HG02798 (cell line): Measurements from ENCODE around the gene CLIC4.
"Not testable (repeated sequence)": the region's sequence is repeated elsewhere in the genome, so short reads cannot be mapped to it uniquely, and the experiment has no call there.

ENCODE experiments used
- ATAC-seq: cut with Tn5 transposase; IDR thresholded peaks from one replicate; pipeline ENCODE4 v1.9.1; 2021; ENCODE audit warnings: mild to moderate bottlenecking; ENCODE audit not compliant: unreplicated experiment, poor library complexity

The CLIC4 gene

DNA sequence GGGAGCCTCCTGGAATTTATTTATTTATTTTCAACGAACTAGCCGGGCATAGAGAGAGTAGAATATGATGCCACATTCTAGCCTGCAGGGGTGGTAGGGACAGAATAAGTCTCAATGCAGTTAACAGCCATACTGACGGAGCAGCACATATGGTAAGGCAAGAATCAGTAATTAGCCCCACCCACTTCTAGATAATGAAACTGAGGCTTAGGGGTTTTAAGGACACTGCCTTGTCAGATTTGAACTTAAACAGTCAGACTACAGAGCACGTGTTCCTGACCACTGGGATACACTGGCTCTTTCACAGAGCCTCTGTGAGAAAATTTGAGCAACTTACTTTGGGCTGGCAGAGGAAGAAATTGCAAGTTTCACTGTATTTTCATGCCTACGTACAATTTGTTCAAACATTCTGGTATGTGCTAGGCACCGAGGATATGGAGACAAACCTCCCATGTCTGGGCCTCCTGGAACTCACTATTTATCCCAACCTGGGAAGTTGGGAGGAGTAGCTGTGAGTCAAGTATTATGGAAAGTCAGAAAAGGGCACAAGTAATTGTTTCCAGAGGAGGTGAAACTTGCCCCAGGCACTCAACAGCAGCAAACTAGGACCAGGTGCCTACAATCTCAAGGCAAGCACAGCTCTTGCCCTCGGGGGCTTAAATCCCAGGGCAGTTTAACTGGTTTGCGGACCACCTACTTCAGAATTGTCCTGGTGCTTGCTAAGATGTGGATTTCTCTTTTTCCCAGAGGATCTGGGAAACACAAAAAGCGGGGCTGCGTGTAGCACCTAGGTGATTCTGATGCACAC lies 1.6 kb upstream of the CLIC4 start:
- ATAC-seq = no peak

DNA sequence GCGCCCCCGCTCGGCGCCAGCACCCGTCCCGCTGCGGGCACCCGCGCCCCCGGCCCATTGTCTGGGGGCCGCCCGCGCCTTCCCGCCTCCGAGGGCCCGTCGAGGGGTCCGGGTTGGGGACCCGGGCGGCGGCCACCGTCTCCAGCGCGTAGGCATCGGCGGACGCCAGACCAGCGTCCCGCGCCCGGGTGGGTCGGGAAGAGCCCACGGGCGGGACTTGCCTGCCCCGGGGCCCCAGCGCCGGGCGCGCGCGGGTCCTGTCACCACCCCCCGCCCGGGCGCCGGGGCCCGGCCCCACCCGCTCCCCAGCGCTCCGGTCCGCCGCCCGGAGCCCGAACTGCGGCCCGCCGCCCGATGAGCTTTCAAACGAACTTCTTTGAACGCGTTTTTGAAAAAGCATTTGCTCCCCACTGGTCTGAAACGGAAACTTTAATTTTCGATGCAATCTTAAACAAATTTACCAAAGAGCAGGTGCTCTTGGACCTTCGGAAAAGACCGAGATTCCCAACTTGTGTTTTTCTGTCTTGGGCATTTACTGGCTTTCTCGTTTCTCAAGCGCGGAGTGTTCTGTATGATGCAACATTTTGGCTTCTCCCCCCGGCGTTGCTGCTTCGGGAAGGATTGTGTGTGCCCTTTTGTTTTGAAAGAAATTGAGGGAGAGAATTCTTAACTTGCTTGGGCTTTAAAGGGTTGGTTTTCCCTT lies 615 bp downstream of the CLIC4 start:
- peak; percentile 12 for ATAC-seq

DNA sequence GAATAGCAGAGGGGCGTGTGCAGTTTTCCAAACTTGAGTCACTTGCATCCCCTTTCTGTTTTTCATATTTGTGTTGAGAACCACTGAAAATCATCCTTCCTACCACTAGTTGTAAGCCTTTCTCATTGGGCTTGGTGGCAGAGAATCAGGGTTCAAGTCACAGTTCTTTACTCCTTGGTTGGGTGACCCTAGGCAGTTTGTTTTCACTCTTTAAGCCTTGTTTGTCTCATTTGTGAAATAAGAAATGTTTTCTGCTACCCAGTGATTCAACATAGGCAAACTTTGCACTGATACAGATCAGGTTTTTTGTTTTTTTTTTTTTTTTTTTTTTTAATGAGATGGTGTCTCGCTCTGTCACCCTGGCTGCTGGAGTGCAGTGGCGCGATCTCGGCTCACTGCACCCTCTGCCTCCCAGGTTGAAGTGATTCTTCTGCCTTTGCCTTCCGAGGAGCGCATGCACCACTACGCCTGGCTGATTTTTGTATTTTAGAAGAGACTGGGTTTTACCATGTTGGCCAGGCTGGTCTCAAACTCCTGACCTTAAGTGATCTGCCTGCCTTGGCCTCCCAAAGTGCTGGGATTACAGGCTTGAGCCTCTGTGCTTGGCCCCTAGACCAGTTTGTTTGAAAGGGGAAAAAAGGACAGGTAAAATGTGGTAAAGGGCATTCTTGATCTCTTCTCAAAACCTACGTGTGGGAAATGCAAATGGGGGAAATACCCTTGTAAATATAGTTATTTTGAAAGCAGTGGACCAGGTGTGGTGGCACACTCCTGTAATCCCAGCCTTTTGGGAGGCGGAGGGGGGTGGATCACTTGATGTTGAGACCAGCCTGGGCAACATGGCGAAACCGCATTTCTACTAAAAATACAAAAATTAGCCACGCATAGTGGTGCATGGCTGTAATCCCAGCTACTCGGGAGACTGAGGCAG lies 3.2 kb downstream of the CLIC4 start:
- ATAC-seq = no peak

DNA sequence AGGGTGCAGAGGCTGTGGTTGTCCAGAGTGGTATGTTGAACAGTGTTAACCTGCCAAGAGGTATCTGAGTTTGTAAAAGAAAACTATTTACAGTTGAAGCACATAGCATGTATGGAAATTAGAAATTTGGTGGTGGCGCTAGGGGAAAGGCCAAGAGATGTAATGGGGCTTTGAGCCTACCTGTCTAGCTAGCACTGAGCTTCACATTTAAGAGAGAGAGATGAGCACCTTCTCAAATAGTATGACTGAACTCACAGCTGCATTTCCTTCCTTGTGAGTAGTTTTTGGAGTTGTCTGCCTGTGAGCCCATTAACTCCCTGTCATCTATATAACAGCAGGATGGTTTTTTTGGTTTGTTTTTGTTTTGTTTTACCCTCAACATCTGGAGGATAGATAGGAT lies 4.0 kb downstream of the CLIC4 start:
- ATAC-seq = no peak

DNA sequence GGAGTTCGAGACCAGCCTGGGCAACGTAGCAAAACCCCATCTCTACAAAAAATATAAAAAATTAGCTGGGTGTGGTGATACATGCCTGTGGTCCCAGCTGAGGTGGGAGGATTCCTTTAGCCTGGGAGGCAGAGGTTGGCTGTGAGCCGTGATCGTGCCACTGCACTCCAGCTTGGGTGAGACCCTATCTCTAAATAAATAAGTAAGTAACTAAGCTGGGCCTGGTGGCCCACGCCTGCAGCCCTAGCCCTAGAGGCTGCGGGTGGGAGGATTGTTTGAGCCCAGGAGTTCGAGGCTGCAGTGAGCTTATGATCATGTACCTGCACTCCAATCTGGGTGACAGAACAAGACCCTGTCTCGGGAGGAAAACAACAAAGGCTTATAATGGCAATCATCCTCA lies 4.6 kb downstream of the CLIC4 start:
- ATAC-seq = no peak

DNA sequence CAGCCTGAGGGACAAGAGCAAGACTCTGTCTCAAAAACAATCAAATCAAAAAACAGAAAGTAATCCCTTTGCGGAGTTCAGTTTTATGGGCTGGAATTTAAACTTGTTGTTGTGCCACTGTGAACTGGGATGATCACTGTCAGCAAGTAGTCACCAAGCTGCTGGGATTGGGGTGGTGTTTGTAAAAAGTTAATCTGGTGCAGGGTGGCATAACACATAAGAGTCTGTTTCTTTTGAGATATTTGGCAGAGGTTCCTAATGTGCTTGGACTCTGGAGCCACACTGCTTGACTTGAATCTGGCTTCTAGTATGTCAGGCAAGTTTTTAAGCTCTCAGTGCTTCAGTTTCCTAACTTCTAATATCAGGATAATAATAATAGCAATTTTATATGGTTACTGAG lies 6.6 kb downstream of the CLIC4 start:
- ATAC-seq = no peak

DNA sequence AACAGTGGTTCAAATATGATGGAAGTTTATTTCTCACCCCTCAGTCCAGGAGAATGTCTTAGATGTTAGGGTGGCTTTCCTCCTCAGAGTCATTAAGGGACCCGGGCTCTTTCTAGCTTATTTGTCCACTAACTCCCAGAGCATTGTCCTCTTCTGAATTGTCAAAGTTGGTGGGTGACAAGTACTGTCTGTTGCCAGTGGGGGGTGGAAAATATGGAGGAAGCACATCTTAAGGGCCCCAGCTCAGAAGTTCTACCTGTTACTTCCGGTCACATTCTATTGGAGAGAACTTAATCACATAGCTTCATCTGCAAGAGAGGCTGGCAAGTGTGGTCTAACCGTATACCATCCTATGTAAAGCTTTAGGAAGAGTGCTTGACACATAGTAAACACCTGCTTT lies 7.1 kb downstream of the CLIC4 start:
- no peak for ATAC-seq

DNA sequence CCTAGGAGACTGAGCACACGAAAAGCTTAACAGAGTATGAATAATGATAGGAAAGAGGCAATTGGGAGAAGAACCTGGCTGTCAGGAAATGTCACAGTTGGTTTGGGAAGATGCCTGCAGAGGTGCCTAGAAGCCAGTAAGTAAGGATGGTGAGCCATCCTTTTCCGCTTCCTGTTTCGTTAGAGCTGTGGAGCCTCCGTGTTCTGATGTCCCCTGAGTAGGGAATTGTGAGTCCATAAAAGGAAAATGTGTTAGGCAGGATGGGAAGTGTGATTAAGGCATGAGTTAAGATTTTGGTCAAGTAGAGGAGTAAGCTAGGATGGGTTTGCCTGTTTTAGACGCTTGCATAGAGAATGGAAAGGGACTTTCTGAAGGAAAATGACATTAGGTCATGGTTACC lies 9.0 kb downstream of the CLIC4 start:
- ATAC-seq = no peak

DNA sequence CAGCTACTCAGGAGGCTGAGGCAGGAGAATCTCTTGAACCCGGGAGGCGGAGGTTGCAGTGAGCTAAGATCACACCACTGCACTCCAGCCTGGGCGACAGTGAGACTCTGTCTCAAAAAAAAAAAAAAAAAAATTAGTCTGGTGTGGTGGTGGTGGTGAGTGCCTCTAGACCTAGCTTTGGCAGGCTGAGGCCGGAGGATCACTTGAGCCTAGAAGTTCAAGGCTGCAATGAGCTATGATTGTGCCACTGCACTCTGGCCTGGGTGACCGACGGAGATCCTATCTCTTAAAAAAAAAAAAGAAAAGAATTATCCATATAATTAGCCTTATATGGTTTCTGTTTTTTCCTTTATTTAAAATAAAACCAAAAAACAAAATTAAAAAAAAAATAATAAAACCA lies 10.1 kb downstream of the CLIC4 start:
- ATAC-seq = not testable (repeated sequence)

DNA sequence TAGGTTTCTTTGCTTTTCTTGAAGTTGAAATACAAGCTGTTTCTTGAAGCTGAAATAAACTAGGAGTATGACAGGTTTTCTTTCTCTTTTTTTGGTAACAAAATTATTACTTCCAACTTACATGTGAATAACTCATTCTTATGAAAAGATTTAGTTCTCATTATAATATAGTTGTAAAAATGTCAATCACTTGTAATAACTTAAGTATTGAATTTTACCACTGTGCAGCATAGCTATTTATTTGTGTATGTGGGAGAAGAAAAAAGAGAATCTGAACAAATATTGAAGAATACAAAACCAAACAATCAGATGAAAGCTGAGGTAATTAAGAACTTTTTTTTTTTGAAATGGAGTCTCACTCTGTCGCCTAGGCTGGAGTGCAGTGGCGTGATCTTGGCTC lies 11.1 kb downstream of the CLIC4 start:
- no peak for ATAC-seq

DNA sequence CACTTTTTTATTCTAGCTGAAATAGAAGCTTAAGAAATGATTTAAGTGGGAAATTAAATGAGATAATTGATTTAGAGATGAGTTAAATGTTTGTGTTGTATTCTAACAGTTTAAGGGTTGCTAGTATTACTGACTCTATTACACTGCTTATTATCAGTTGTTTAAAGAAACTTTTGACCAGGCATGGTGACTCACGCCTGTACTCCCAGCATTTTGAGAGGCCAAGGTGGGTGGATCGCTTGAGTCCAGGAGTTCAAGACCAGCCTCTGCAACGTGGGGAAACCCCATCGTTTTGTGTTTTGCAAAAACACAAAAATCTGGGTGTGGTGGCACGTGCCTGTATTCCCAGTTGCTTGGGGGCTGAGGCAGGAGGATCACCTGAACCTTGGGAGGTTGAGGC lies 14.2 kb downstream of the CLIC4 start:
- ATAC-seq = no peak

DNA sequence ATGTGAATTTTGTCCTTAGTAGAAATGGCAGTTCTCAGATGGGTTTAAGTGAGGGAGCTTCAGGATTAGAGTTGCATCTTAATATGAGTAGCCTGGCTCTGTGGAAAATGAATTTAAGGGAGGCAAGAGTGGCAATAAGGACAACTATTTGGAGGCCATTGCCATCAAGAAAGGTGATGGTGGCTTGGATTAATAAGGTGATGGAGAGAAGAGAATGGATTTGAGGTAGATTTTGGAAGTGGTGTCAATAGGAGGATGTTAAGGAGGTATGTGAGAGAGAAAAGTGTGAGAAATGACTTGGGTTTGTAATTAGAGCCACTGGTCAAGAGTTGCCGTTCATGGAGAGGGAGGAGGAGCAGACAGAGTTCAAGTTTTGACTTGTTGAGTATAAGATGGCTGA lies 16.3 kb downstream of the CLIC4 start:
- no peak for ATAC-seq

DNA sequence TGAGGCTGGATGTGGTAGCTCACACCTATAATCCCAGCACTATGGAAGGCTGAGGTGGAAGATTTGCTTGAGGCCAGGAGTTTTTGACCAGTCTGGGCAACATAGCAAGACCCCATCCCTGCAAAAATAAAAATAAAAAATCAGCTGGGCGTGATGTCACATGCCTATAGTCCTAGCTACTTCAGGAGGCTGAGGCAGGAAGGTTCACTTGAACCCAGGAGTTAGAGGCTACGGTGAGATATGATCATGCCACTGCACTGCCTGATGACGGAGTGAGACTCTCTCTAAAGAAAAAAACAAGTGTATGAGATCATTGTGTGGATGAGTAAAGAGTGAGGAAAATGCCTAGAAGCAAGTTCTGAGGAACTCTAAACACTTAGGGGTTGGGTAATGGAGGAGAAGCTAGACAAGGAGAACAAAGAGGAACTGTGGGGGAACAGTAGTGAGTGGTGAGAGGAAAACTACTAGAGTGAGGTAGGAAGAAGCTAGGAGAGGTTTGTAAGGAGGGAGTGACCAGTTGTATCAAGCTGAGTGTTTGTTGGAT lies 17.0 kb downstream of the CLIC4 start:
- no peak for ATAC-seq

DNA sequence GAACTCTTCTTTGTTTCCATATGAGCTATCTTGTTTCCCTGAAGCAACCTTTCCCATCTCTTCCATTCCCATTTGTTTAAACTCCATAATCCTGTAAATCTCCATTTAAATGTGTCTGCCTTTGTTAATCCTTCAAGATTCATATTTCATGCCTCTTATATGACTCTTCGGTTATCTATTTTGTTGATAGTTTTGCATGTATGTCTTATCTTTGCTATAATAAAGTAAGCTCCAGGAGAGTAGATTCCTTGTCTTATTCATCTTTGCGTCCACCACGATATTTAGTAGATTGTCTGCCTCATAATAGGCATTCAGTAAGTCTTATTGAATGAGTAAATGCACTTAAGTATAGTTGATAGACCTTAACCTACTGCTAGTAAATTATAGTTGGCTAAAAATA lies 18.4 kb downstream of the CLIC4 start:
- no peak for ATAC-seq

DNA sequence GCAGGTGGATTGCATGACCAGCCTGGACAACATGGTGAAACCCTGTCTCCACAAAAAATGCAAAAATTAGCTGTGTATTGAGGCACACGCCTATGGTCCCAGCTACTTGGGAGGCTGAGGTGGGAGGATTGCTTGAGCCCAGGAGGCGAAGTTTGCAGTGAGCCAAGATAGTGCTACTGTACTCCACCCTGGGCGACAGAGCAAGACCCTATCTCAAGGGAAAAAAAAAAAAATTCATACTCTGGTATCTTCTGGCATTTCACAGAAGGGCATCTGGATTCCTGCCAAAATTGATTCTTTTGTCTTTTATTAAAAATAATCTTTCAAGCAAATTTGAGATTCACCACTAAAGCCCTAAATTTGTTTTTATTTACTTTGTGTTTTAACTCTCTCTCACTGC lies 19.2 kb downstream of the CLIC4 start:
- ATAC-seq = no peak

DNA sequence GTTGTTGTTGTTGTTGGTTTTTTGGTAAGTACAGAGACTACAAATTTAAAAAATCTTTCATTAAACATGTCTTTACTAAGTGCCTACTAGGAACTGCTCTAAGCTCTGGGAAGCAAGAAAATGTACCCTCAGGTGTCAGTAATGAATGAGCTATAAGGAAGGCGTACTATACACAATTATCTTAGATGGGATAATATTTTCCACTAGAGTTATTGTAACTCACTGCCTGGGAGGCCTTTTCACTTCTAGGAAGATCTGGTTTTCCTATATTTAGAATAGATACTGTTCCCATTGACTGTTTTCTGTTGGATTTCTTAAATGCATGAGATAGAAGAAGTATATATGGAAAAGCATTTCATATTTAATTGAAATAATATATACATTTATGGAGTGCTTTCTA lies 19.6 kb downstream of the CLIC4 start:
- ATAC-seq = no peak

DNA sequence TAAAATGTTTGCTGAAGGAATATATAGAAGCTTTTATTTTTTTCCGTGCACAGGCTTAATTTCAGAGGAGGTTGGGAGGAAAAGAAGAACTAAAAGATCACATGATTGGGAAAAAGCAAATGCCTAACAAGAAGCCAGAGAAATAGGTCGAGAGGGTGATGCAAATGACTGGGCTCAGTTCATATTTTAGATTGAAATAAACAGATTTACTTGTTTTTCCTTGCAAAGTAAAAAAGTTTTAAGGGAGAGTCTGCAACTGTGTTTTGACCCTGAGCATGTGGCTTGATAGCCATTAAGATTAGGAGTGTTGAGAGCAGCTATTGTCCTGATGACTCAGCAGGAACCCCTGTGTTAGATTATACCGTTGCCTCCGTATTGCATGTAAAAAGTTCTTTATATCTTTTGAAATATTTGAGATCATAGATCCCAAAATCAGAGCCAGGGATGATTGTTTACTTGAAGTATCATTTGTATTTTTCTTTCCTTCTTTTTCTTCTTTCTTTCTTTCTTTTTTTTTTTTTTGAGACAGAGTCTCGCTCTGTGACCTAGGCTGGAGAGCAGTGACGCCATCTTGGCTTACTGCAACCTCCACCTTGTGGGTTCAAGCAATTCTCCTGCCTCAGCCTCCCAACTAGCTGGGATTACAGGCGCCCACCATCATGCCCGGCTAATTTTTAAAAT lies 20.2 kb downstream of the CLIC4 start:
- ATAC-seq = no peak

DNA sequence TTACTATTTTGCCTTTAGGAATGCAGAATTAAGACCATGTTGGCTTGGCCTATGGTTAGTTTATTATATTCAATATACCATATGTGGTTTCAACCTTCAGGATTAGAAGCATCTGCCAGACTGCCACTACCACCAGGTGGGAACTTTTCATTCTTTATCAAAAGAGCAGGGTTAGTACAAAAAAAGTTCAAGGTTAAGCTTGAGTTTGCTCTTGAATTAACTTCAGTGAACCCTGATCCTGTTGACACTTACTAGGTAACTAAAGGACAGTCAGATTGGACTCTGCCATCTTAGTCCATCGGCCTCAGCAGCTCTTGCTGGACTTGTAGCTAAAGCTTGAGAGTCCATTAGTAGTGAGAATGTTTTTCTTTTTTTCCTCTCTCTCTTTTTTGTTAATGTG lies 22.1 kb downstream of the CLIC4 start:
- no peak for ATAC-seq

DNA sequence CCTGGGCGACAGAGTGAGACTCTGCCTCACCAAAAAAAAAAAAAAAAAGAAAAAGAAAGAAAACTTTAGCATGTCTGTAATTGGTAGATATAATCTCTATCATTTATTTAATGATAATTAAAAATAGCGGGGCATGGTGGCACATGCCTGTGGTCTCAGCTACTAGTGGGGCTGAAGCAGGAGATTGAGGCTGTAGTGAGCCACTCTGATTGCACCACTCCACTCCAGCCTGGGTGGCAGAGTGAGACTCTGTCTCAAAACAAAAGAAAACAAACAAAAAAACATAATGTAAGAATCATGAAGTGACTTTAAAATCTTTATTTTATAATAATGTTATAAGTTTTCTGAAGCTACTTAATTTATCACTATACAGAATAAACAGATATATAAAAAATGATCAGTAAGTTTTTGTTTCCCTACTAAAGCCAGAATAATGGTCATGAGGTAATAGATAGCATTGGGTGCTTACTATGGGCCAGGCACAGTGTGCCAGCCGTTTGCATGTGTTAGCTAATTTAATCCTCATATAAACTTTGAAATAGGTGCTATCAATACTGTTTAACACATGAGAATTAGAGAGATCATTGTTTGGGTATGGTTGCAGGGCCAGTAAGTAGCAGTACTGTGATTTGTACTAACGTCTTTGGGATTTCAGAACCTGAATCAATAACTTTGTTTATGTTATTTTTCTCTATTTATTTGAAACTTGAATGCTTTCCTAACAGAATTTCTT lies 23.8 kb downstream of the CLIC4 start:
- ATAC-seq = no peak
